Neural crest cell (in vitro differentiated cells): ENCODE results near the gene GRPEL1. TPM values are rescaled to one million over a fixed set of nuclear protein-coding genes. Genes with fewer than 3 reads are reported as not detected.
A peak's percentile ranks its signal among the peaks of the same experiment; 100 is the strongest.

Experiments
- DNase-seq: peaks from one replicate; pipeline ENCODE4 v3.0.0; 2021; ENCODE audit warnings: low read depth, mixed read lengths, low spot score
- H3K27ac Mint-ChIP-seq: one replicate; pipeline ENCODE4 v1.8.0; 2021; ENCODE audit warnings: mild to moderate bottlenecking, mixed read lengths; ENCODE audit not compliant: unreplicated experiment
- H3K27me3 Mint-ChIP-seq: 2 replicates; pipeline ENCODE4 v1.8.0; 2021; ENCODE audit warnings: low read depth, mild to moderate bottlenecking, mixed read lengths
- H3K36me3 Mint-ChIP-seq: 2 replicates; pipeline ENCODE4 v1.8.0; 2021; ENCODE audit warnings: low read depth, mild to moderate bottlenecking, mixed read lengths
- H3K4me1 Mint-ChIP-seq: 2 replicates; pipeline ENCODE4 v1.8.0; 2021; ENCODE audit warnings: mixed read lengths
- H3K4me3 Mint-ChIP-seq: one replicate; pipeline ENCODE4 v1.8.0; 2021; ENCODE audit warnings: mild to moderate bottlenecking, mixed read lengths
- H3K9me3 Mint-ChIP-seq: 2 replicates; pipeline ENCODE4 v1.8.0; 2021; ENCODE audit warnings: mixed read lengths
- CTCF ChIP-seq: fragments of 200-600 bp; sonication (generic); conservative IDR thresholded peaks from 2 replicates; pipeline ENCODE4 v1.5.0; 2021; ENCODE audit warnings: antibody characterized with exemption, mild to moderate bottlenecking
- total RNA-seq: library from RNA; stranded (reverse); gene quantifications from 2 replicates; pipeline ENCODE4 v1.2.1, GENCODE V29; 2021

Gene GRPEL1
- total RNA-seq, 1 donor from 2014 or later: 28.2 TPM

GRCh38 chr4:7020856-7021255 lies 47.0 kb downstream of the GRPEL1 start:
- H3K27me3 Mint-ChIP-seq: no peaks in the 10 kb centered on the region
- no peak for TF ChIP-seq CTCF
- no peak for DNase-seq
- H3K27ac Mint-ChIP-seq: peak overlapping the region; percentile 78
- H3K9me3 Mint-ChIP-seq: no peaks in the 10 kb centered on the region
- peaks cover 29% of the 10 kb centered on the region for H3K4me1 Mint-ChIP-seq
- H3K4me3 Mint-ChIP-seq: no peak overlapping the region
- H3K36me3 Mint-ChIP-seq: peaks cover 4% of the 10 kb centered on the region

GRCh38 chr4:7020290-7020689 lies 47.6 kb downstream of the GRPEL1 start:
- Mint-ChIP-seq H3K4me1 (peaks cover 29% of the 10 kb centered on the region), H3K27ac (no peak overlapping the region), H3K27me3 (no peaks in the 10 kb centered on the region), H3K4me3 (no peak overlapping the region), H3K9me3 (no peaks in the 10 kb centered on the region), H3K36me3 (peaks cover 5% of the 10 kb centered on the region)
- TF ChIP-seq CTCF: no peak
- no peak for DNase-seq

- Mint-ChIP-seq H3K4me1 (peaks cover 29% of the 10 kb centered on the region), H3K4me3 (no peak overlapping the region), H3K9me3 (no peaks in the 10 kb centered on the region), H3K36me3 (peaks cover 13% of the 10 kb centered on the region), H3K27me3 (no peaks in the 10 kb centered on the region), H3K27ac (no peak overlapping the region)
- DNase-seq: no peak
- no peak for TF ChIP-seq CTCF
Measured at GRCh38 chr4:7019367-7019766, 48.5 kb downstream of the GRPEL1 start.

- no peaks in the 10 kb centered on the region for H3K9me3 Mint-ChIP-seq
- no peak for TF ChIP-seq CTCF
- H3K4me1 Mint-ChIP-seq: peaks cover 27% of the 10 kb centered on the region
- no peak overlapping the region for H3K4me3 Mint-ChIP-seq
- H3K27me3 Mint-ChIP-seq: no peaks in the 10 kb centered on the region
- H3K36me3 Mint-ChIP-seq: peaks cover 17% of the 10 kb centered on the region
- DNase-seq: no peak
- peak overlapping the region; percentile 20 for H3K27ac Mint-ChIP-seq
Measured at GRCh38 chr4:7018281-7018680, 49.6 kb downstream of the GRPEL1 start.

GRCh38 chr4:7017446-7018048 lies 50.3 kb downstream of the GRPEL1 start:
- TF ChIP-seq CTCF: no peak
- no peak for DNase-seq
- Mint-ChIP-seq H3K4me3 (no peak overlapping the region), H3K4me1 (peaks cover 24% of the 10 kb centered on the region), H3K36me3 (peaks cover 20% of the 10 kb centered on the region), H3K9me3 (no peaks in the 10 kb centered on the region), H3K27me3 (no peaks in the 10 kb centered on the region), H3K27ac (peak overlapping the region; percentile 80)
